ENCODE results near the gene SPTSSA. TPM values are rescaled to one million over a fixed set of nuclear protein-coding genes. Genes with fewer than 3 reads are reported as not detected.

The SPTSSA gene
- total RNA-seq, result 7.0 and 9.9 TPM in 2 replicates

GRCh38 chr14:34462132-34462893, at the start of gene SPTSSA:
TSS of gene SPTSSA (minus strand) at chr14:34462240. CDS start at chr14:34462207, 33 bp downstream.

Other genes with a start within 250 kb of the SPTSSA start
- 17.6 and 29.8 TPM in 2 replicates for gene EAPP, start 77.5 kb upstream of the SPTSSA start, total RNA-seq
- gene SNX6, start 167.9 kb upstream of the SPTSSA start, total RNA-seq, result 106 and 129 TPM in 2 replicates